Natural killer cell treated with Interleukin-12 subunit alpha and Interleukin-12 subunit beta and Interleukin-15 and Interleukin-18, amount 100 ng/mL, for 72 hours (primary cell): Measurements from ENCODE around the gene HMCES. TPM values are rescaled to one million over a fixed set of nuclear protein-coding genes. Genes with fewer than 3 reads are reported as not detected.
"Not testable (repeated sequence)": the region's sequence is repeated elsewhere in the genome, so short reads cannot be mapped to it uniquely, and the experiment has no call there.

Experiments
- ATAC-seq, 2 donors: fragments of 150-1000 bp; cut with Tn5 transposase in 1 of 2; sonication (Bioruptor Pico), chemical (Tn5 transposase) in 1 of 2; 2 replicates each; pipeline ENCODE4 v1.10.0; 2021
- DNase-seq: peaks from one replicate; pipeline ENCODE4 v3.0.0; 2022; ENCODE audit warnings: low spot score
- H3K27ac Mint-ChIP-seq, 2 donors: 1 replicate in 1 of 2; 2 replicates in 1 of 2; pipeline ENCODE4 v1.8.0; 2022; ENCODE audit warnings: mixed read lengths in 2 of 2, mild to moderate bottlenecking in 1 of 2, moderate library complexity in 1 of 2
- H3K27me3 Mint-ChIP-seq, 2 donors: 1 replicate in 1 of 2; 2 replicates in 1 of 2; pipeline ENCODE4 v1.8.0; 2022; ENCODE audit warnings: mixed read lengths in 2 of 2
- H3K36me3 Mint-ChIP-seq: one replicate; pipeline ENCODE4 v1.8.0; 2022; ENCODE audit warnings: mixed read lengths
- H3K4me1 Mint-ChIP-seq, 2 donors: 1 replicate in 1 of 2; 2 replicates in 1 of 2; pipeline ENCODE4 v1.8.0; 2022; ENCODE audit warnings: low read depth in 2 of 2, mixed read lengths in 2 of 2, mild to moderate bottlenecking in 1 of 2
- H3K4me3 Mint-ChIP-seq: one replicate; pipeline ENCODE4 v1.8.0; 2022; ENCODE audit warnings: mixed read lengths
- H3K9me3 Mint-ChIP-seq: 2 replicates; pipeline ENCODE4 v1.8.0; 2022; ENCODE audit warnings: mixed read lengths
- total RNA-seq, 2 donors: library from RNA; stranded (reverse); gene quantifications; one replicate each; pipeline ENCODE4 v1.2.3, GENCODE V29; 2022

Gene HMCES
- total RNA-seq, 2 donors from 2014 or later, result 49.2 to 52.5 TPM

GRCh38 chr3:129264994-129265393, 13.7 kb upstream of the HMCES start:
- H3K4me3 Mint-ChIP-seq, H3K27ac Mint-ChIP-seq, ATAC-seq, H3K9me3 Mint-ChIP-seq, DNase-seq, H3K27me3 Mint-ChIP-seq: not testable (repeated sequence)
- Mint-ChIP-seq H3K36me3 (peaks cover 50% of the 10 kb centered on the region), H3K4me1 (peaks cover 6 to 22% of the 10 kb centered on the region in 2 donors)

GRCh38 chr3:129266651-129267050, 12.0 kb upstream of the HMCES start:
- Mint-ChIP-seq H3K27ac (no peak overlapping the region), H3K4me3 (no peak overlapping the region), H3K9me3 (no peaks in the 10 kb centered on the region), H3K27me3 (no peaks in the 10 kb centered on the region), H3K36me3 (peaks cover 51% of the 10 kb centered on the region), H3K4me1 (peaks cover 0 to 15% of the 10 kb centered on the region in 2 donors)
- DNase-seq, result no peak
- no peak for ATAC-seq

- Mint-ChIP-seq H3K4me3 (no peak overlapping the region), H3K27me3 (no peaks in the 10 kb centered on the region), H3K27ac (peak overlapping the region in 1 of 2 donors; percentile 43), H3K9me3 (no peaks in the 10 kb centered on the region), H3K36me3 (peaks cover 44% of the 10 kb centered on the region), H3K4me1 (peaks cover 0 to 8% of the 10 kb centered on the region in 2 donors)
- ATAC-seq (no peak), DNase-seq (no peak)
These were observed 10.3 kb upstream of the HMCES start for GRCh38 chr3:129268396-129268795.

GRCh38 chr3:129271674-129272073, 7.0 kb upstream of the HMCES start:
- peaks cover 50% of the 10 kb centered on the region for H3K36me3 Mint-ChIP-seq
- H3K9me3 Mint-ChIP-seq, result no peaks in the 10 kb centered on the region
- no peak overlapping the region for H3K4me3 Mint-ChIP-seq
- H3K27ac Mint-ChIP-seq, result no peak overlapping the region
- DNase-seq (no peak), ATAC-seq (no peak)
- H3K4me1 Mint-ChIP-seq, result peaks cover 0 to 4% of the 10 kb centered on the region in 2 donors
- no peaks in the 10 kb centered on the region for H3K27me3 Mint-ChIP-seq

GRCh38 chr3:129276385-129276784, 2.3 kb upstream of the HMCES start:
- H3K27me3 Mint-ChIP-seq, result no peaks in the 10 kb centered on the region
- ATAC-seq, result no peak
- DNase-seq, result no peak
- peaks cover 19 to 26% of the 10 kb centered on the region in 2 donors for H3K4me1 Mint-ChIP-seq
- peaks cover 29% of the 10 kb centered on the region for H3K36me3 Mint-ChIP-seq
- H3K27ac Mint-ChIP-seq, result peak overlapping the region; percentile 7 to 13
- H3K4me3 Mint-ChIP-seq, result no peak overlapping the region
- H3K9me3 Mint-ChIP-seq, result no peaks in the 10 kb centered on the region

GRCh38 chr3:129277829-129278271, 820 bp upstream of the HMCES start:
- Mint-ChIP-seq H3K27me3 (no peaks in the 10 kb centered on the region), H3K4me1 (peaks cover 28 to 36% of the 10 kb centered on the region in 2 donors), H3K9me3 (no peaks in the 10 kb centered on the region), H3K36me3 (peaks cover 26% of the 10 kb centered on the region), H3K27ac (peak overlapping the region; percentile 88 to 92), H3K4me3 (peak overlapping the region; percentile 89)
- no peak for DNase-seq
- no peak for ATAC-seq

GRCh38 chr3:129278966-129279906, 566 bp downstream of the HMCES start:
- H3K9me3 Mint-ChIP-seq, result no peaks in the 10 kb centered on the region
- H3K27ac Mint-ChIP-seq, result peak overlapping the region; percentile 88 to 92
- H3K4me1 Mint-ChIP-seq, result peaks cover 31 to 44% of the 10 kb centered on the region in 2 donors
- peak; percentile 70 for DNase-seq
- peak overlapping the region; percentile 98 for H3K4me3 Mint-ChIP-seq
- ATAC-seq, result peak; percentile 16 to 45
- peaks cover 20% of the 10 kb centered on the region for H3K36me3 Mint-ChIP-seq
- no peaks in the 10 kb centered on the region for H3K27me3 Mint-ChIP-seq

GRCh38 chr3:129280183-129280582, 1.5 kb downstream of the HMCES start:
- H3K4me1 Mint-ChIP-seq, result peaks cover 31 to 47% of the 10 kb centered on the region in 2 donors
- no peaks in the 10 kb centered on the region for H3K27me3 Mint-ChIP-seq
- ATAC-seq (no peak), DNase-seq (no peak)
- H3K9me3 Mint-ChIP-seq, result no peaks in the 10 kb centered on the region
- peak overlapping the region; percentile 85 to 92 for H3K27ac Mint-ChIP-seq
- peaks cover 20% of the 10 kb centered on the region for H3K36me3 Mint-ChIP-seq
- H3K4me3 Mint-ChIP-seq, result peak overlapping the region; percentile 98

- H3K27me3 Mint-ChIP-seq, result no peaks in the 10 kb centered on the region
- DNase-seq, result no peak
- H3K9me3 Mint-ChIP-seq, result no peaks in the 10 kb centered on the region
- peaks cover 31 to 43% of the 10 kb centered on the region in 2 donors for H3K4me1 Mint-ChIP-seq
- peak overlapping the region; percentile 67 to 87 for H3K27ac Mint-ChIP-seq
- H3K4me3 Mint-ChIP-seq, result peak overlapping the region; percentile 3
- peaks cover 8% of the 10 kb centered on the region for H3K36me3 Mint-ChIP-seq
- ATAC-seq, result no peak
These were observed 3.1 kb downstream of the HMCES start for GRCh38 chr3:129281726-129282125.

GRCh38 chr3:129282727-129283327, 4.2 kb downstream of the HMCES start:
- Mint-ChIP-seq H3K27me3 (no peaks in the 10 kb centered on the region), H3K4me3 (peak overlapping the region; percentile 56), H3K27ac (peak overlapping the region; percentile 28 to 67), H3K36me3 (no peaks in the 10 kb centered on the region), H3K4me1 (peaks cover 28 to 36% of the 10 kb centered on the region in 2 donors), H3K9me3 (no peaks in the 10 kb centered on the region)
- no peak for DNase-seq
- ATAC-seq, result peak in 1 of 2 donors; percentile 53

GRCh38 chr3:129286081-129286480, 7.4 kb downstream of the HMCES start:
- H3K4me1 Mint-ChIP-seq, result peaks cover 12 to 21% of the 10 kb centered on the region in 2 donors
- H3K9me3 Mint-ChIP-seq, result no peaks in the 10 kb centered on the region
- no peaks in the 10 kb centered on the region for H3K27me3 Mint-ChIP-seq
- DNase-seq (no peak), ATAC-seq (no peak)
- no peak overlapping the region for H3K4me3 Mint-ChIP-seq
- H3K36me3 Mint-ChIP-seq, result no peaks in the 10 kb centered on the region
- H3K27ac Mint-ChIP-seq, result no peak overlapping the region

- Mint-ChIP-seq H3K27ac (no peak overlapping the region), H3K9me3 (no peaks in the 10 kb centered on the region), H3K4me3 (no peak overlapping the region), H3K27me3 (no peaks in the 10 kb centered on the region), H3K4me1 (peaks cover 3 to 7% of the 10 kb centered on the region in 2 donors), H3K36me3 (no peaks in the 10 kb centered on the region)
- DNase-seq, result no peak
- no peak for ATAC-seq
These were observed 9.8 kb downstream of the HMCES start for GRCh38 chr3:129288446-129288845.

- no peaks in the 10 kb centered on the region for H3K27me3 Mint-ChIP-seq
- no peak for ATAC-seq
- no peak overlapping the region for H3K27ac Mint-ChIP-seq
These were observed 10.7 kb downstream of the HMCES start for GRCh38 chr3:129289201-129289921.

More at GRCh38 chr3:129289201-129289921, 10.7 kb downstream of the HMCES start:
- Mint-ChIP-seq H3K4me1 (peaks cover 1 to 3% of the 10 kb centered on the region in 2 donors), H3K9me3 (no peaks in the 10 kb centered on the region), H3K4me3 (no peak overlapping the region), H3K36me3 (no peaks in the 10 kb centered on the region)
- DNase-seq, result no peak
